GM19395 (cell line): Measurements from ENCODE around the gene CAPN10.

Experiments
- ATAC-seq: cut with Tn5 transposase; IDR thresholded peaks from one replicate; pipeline ENCODE4 v1.9.1; 2021; ENCODE audit warnings: mild to moderate bottlenecking, moderate library complexity; ENCODE audit not compliant: unreplicated experiment

CAPN10 gene

DNA sequence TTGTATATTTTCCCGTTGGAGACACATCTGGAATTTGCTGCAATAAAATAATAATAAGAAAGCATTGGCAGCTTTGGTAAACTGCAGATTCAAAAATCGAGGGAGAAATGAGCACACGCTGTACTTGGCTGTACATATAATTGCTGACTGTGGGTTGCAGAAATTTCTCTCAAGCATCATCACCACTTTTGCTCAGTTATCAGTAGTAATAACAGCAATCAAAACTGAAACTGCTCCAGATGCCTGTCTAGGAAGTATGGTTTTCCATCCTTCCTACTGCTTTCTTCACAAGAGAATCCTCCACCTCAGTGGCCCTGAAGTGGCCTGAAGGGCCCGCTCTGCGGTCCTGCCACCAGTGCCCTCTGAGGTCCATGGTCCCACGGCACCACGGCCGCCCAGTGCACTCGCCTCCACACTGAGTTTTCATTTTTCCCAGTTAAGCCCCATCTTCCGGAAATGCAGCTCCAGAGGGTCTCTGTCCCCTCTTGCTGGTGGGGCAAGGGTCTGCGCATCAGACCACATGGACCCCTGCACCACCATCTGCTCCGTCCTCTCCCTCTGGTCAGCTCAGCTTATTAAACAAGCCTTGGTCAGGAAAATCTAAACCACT is 22.5 kb upstream of the CAPN10 start:
- no peak for ATAC-seq

DNA sequence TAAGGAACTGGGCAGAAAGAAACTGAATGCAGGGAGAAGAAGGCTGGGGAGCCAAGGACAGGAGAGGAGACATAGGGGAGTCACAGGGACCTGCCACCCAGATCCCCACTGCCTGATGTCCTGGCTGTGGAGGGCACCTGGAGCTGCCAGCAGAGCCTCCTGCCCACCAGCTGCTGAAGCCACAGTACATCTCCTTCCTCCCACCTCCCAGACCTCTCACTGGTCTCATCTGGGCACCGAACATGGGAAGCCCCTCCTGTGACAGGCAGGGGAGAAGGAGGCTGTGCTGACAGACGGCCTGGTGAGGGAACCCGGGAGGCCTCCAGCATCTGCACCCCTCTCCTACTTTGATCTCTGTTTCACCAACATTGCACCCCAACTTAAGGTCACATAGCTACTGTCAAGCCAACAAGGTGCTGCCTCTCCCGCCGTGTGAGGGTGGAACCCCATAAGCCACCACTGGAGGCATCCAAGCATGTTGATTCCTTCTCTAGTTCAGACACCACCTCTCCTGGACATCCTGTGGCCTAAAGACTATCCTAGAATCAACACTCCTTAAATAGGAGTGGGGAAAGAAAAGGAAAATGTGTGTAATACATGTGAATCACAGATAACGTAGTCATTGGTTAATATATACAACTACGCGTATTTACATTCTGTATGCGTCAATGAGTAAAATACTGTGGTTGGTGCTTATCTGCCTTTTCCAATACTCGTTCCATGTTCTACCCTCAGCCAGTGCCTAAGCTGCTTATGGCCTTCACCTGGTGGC is 21.8 kb upstream of the CAPN10 start:
- no peak for ATAC-seq

DNA sequence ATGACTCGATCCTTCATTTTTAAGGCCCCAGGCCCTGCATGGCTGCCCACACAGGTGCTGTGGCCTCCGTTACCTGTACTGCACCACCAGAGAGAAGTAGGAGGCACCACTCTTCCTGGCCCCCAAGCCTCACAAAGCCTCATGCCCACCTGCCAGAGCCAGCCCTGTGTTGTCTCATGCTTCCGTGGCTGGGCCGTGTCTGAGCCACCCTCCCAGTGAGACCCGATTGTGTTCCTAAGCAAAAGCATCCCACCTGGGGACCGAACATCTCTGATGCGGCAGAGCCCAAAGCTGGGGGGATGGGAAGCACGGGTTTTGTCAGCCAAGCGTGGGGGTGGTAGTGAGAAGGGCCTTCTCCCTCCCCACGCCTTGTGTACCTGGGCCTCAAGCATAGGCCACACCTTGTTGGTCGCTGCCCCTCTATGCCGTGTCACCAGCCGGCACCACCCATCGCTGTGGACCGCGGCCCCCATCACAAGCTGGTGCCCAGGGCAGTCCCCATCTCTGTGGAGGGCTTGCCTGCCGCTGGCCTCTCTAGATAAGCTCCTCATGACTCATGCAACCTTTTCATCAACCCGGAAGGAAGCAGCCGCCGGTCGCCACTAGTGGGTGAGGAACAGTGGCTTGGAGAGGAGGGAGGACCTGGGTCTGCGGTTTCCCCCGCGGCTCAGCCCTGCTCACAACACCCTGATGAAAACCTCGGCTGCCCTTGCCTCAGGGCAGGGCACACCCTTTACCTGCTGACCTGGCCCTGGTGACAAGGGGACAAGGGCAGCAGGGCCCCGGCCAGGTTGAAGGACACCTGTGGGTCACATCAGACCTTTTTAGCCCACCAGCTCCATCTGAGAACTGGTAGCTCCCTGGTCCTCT is 21.0 kb upstream of the CAPN10 start:
- ATAC-seq: peak; percentile 40

DNA sequence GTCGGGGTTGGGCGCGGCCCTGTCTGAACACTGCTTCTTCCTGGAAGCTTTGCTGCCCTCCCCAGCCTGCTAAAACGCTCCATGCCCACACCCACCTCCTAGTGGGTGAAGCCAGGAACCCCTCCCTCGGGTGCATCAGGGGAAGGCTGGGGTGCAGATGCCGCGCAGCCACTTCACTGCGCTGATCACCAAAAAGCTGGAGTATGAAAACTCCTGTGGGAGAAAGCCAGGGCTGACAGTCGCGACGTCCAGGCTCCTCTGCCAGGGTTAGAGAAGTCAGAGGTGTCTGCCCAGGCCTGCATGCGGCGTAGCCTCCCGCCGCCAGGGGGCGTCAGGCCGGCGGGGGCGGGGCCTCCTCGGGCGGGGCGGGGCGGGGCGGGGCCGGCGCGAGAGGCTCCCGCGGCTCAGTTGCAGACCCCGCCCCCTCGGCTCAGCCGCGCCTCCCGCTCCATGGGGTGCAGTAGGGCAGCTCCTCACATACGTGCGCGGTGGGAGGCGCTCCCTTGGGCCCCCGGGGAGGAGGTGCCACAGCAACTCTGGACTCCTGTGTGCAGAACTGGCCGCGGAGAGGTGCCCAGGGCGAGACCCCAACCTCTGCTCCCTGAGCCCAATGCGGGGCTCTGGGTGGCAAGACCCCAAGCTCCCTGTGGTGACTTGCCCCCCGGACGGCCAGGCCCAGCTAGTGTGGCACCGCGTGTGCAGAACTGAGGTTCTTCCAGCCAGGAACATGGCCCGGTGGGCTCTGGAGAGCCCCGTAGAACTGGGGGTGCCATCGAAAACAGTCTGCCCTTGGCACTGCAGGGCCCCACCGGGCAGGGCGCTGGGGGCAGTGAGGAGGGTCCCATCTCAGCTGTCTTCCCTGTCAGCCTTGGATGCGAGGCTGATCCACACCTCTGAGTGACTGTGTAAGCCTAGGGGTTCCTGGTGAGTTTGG is 20.1 kb upstream of the CAPN10 start:
- peak; percentile 46 for ATAC-seq

DNA sequence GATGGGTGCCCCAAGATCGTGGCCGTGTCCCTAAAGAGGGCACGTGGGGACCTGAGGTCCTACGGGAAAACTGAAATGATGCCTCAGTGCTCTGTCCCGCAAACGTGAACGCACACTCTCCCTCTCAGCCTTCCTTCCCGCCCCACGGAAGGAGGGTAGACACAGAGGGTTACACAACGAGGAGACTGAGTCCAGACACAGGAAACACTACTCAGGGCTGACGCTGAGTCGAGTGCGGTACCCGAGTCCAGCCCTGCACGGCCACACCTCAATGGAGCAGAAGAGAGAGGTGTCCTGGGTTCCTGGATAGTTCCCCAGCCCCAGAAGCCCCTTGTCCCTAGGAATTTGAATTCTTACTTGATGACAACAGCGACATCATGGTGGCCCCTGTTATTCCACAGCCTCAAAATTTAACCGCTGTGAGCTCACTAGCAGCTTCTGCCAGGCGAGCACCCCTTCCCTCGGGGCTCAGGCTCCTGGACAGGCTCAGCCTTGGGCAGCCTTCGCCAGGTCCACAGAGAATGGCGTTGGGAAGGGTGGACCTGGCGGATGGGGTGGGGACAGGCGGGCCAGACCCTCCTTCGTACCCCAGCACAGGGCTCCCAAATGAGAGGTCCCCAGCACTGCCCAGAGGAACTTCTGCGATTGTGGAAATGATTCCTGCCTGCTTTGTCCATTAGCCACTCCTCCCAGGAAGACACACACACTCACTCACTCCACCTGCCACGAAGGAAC is 19.2 kb upstream of the CAPN10 start:
- ATAC-seq: no peak

DNA sequence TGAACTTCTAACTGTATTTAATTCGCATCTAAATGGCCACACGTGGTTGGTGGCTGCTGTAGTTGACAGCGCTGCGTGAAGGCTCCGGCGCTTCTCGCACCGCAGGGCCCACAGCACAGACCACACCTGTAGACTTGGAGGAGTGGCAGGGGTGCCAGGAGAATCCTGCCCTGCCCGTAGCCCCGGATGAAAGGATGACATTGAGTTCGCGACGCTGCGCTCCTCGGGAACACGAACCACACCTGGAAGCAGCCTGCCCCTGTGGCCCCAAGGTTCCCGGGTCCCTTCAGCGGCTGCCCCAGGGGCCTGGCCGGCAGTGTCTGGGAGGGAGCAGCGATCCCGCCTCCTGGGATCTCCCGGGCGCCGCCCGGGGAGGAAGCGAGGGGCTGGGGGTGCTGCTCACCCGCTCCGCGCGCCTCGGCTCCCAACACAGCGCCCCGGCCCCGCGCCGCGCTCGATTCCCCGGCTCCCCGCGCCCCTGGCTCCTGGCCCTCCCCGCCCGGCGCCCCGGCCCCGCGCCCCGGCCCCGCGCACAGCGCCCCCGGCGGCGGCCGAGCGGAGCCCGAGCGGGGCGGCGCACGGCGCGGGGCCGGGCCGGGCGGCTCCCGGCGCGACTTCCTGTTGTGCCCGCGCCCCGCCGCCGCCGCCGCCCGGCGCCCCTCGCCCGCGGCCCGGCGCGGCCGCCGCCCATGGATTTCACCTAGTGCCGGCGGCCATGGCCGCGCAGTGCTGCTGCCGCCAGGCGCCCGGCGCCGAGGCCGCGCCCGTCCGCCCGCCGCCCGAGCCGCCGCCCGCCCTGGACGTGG is 18.5 kb upstream of the CAPN10 start, which contains the start of gene RNPEPL1:
RNPEPL1 (plus strand) TSS at position 613 of the 806 bp plus-strand sequence; CDS start at position 716, 103 bp downstream.
- no peak for ATAC-seq

DNA sequence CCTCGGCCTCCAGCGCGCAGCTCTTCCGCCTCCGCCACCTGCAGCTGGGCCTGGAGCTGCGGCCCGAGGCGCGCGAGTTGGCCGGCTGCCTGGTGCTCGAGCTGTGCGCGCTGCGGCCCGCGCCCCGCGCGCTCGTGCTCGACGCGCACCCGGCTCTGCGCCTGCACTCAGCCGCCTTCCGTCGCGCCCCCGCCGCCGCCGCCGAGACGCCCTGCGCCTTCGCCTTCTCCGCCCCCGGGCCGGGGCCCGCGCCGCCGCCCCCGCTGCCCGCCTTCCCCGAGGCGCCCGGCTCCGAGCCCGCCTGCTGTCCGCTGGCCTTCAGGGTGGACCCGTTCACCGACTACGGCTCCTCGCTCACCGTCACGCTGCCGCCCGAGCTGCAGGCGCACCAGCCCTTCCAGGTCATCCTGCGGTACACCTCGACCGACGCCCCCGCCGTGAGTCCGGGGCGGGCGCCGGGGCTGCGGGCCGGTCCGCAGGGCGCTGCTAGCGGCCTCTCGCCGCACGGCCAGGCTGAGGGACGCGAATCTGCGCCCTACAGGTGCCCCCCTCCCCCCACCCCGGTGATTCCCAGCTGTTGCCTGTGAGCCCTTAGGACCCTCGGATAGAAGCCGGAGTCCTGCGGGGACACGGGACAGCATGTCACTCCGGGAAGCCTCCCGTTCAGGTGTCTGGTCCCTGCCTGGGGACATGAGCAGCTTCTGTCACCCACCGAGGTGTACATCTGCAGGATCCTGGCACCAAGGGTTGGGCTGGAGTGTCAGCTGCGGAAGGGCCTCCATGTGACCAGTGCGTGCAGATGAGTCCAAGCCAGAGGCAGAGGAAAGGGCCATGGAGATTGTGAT is 17.6 kb upstream of the CAPN10 start:
- no peak for ATAC-seq

DNA sequence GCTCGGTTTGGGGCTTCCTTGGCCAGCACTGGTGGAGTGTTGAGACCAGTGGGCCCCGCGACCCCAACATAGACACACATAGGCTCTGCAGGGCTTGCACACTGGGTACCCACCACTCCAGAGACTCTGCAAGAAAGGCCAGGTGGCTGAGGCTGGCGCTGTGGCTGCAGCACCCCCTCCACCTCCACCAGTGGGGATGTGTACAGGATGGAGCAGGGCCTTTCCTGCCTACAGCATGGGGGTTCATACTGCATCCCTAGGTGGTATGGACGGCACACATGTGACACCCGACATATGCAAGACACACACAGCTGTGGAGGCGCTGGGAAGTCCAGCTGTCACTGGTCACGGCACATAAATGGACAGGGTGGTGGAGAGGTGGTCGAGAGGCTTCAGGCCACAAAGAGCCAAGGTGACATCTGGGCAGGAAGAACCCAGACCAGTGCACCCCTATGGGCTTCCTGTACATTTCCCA is 17.0 kb upstream of the CAPN10 start:
- ATAC-seq: no peak

DNA sequence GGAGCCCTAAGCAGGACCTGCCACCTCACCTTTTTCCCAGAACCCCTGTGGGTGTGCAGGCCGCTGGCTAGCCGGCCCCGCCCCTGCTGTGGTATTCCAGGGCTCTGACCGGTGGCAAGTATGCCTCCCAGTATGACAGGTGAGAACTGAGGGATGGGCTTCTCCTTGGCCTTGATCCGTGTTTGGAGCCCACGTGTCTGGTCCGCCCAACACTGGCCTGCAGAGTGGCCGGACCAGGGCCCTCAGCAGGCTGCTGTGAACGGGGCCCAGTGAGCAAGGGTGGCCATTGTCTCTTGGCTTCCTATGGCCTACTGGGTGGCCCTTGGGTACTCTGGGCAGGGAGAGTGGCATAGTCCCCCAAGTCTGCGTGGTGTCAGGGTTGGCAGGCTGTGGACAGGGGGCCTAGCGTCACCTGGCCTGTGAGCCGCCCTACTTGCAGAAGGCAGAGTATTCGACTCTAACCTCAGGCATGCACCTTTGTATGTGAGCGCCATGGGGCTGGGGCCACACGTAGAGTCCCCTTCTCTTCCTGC is 16.5 kb upstream of the CAPN10 start:
- no peak for ATAC-seq

DNA sequence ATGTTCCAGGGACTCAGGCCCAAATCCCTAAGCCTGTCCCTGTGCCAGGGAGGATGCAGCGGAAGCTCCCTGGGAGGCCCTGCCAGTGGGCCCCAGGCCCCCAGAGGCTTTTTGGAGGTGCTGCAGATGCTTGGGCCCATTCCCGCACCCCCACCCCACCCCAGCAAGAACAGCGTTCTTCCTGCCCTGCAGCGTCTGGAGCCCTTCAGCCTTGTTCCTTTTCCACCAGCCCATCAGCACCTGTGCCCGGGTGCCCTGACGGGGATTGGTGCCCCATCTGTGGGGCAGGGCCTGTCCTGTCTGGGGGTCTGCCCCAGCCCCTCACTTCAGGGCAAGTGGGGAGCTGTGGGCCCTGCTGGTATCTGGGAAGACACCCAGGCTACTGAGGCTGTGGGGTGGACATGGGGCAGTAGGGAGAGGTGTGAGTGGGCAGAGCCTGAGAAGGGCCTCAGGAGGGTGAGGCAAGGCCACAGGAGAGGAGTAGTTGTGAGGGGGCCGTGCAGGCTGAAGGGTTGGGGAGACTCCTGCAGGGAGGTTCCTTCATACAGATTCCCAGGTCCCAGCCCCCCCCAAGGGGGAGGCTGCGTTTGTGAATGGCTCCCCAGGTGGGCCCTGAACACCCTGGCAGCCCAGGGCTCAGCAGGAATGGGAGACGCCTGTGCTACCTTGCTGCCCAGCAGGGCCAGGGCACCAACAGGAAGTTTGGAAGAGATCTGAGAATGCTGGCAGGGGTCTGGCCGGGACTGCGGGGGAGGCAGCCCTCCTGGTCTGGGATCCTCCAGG is 15.8 kb upstream of the CAPN10 start:
- no peak for ATAC-seq

DNA sequence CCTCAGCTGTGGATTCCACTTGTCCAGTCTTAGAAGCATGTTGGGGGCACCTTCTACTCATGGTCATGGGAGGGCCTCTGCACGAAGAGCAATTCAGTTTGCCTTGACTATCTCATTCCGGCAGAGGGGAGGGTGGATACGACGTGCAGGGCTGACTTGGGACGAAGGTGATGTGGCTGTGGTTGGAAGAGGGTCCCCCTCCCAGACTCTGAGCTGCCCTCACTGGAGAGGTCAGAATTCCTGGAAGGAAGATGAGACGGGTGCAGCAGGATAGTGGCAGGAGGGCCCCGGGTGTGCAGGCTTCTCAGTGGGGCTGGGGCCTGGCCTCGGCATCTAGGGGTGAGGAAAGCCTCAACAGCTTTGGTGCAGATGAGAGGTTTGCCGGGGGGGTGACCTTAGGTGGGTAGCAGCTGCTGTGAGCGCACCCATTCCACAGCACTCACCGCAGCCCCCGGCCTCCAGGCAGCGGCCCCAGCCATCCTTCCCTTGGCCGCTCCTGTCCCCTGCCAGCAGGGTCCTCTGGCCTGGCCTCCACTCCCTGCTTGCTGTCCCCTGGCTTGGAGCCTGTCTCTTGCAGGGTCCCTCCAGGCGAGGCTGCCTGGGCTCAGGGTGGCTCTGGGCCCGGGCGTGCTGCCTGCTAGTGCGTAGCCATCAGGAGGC is 15.1 kb upstream of the CAPN10 start:
- ATAC-seq: no peak

DNA sequence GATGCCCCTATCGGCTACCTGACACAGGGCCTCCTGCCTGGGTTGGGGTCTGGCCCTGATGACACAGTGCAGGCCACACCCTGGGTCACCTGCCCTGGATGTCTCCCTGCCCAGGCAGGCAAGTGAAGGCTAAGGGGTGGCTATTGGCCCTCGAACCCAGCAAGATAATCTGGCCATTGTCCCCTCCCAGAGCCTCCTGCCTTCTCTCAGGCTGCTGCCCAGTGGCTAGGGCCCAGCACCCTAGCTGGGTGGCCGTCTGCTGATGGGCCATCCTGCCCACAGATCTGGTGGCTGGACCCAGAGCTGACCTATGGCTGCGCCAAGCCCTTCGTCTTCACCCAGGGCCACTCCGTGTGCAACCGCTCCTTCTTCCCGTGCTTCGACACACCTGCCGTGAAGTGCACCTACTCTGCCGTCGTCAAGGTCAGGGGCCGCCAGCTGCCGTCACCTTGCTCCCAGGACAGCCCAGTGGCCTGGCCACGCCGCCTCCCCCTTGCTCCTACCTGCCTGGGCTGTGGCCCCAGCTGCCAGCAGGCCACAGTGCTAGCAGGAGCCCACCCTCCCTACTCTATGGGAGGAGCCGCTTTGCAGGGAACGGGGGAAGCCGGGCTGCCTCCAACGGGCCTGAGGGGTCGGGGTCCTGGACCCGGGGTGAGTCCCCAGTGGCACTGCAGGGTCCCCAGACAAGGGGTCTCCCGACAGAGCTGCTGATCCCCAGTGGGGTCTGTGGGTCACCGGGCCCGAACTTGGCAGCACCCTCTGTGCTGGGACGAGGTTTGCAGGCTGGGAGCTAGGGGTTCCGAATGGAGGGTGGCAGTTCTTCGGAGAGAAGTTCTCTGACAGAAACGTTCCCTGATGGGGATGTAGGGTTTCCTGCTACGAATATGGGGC is 14.1 kb upstream of the CAPN10 start:
- no peak for ATAC-seq

DNA sequence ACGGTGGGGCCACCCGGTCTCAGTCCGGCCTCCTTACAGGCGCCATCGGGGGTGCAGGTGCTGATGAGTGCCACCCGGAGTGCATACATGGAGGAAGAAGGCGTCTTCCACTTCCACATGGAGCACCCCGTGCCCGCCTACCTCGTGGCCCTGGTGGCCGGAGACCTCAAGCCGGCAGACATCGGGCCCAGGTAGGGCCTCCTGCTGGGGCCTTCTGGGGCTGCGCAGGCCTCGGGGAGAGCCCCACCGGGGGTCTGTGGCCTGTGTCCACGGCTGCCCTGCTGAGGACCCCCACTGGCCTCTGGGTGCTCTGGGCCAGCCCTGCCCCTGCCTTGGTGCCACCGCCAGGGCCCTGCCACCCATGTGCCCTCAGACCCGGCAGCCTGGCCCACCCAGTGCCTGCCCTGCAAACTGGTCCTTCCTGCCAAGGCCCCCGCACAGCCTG is 13.4 kb upstream of the CAPN10 start:
- no peak for ATAC-seq

DNA sequence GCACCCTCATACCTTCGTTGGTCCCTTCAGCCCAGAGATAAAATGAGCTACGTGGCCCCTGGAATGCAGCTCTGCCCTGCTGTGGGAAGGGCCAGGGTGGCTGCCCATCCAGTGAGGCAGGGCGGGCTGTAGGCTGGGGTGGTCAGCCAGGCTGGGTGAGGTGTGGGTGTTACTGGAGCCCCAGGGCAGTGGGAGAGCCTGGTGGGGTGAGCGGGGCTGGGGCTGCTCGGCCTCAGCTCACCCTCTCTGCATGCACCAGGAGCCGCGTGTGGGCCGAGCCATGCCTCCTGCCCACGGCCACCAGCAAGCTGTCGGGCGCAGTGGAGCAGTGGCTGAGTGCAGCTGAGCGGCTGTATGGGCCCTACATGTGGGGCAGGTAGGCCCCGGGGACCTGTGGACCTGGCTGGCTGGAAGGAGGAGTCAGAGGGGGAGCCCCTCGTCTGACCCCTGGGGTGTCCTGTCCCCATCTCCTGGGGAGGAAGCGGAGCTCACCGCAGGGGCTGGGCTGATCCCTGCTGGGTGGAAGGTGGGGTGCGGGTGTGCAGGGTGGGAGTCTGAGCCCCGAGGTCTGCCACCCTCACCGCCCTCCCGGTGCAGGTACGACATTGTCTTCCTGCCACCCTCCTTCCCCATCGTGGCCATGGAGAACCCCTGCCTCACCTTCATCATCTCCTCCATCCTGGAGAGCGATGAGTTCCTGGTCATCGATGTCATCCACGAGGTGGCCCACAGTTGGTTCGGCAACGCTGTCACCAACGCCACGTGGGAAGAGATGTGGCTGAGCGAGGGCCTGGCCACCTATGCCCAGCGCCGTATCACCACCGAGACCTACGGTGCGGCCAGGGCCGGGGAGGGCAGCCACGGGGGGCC is 12.8 kb upstream of the CAPN10 start:
- ATAC-seq: no peak
